ENCODE measurements around the gene HM13.
A peak's percentile ranks its signal among the peaks of the same experiment; 100 is the strongest.

The HM13 gene

GRCh38 chr20:31473331-31474096 is 40.7 kb upstream of the HM13 start:
- no peak overlapping the region for H2AFZ ChIP-seq (ENCODE audit: low read depth, low read length)
- H3K27me3 ChIP-seq (ENCODE audit: control insufficient read depth in 1 of 2, insufficient read depth in 1 of 2, low read length in 2 of 2), result peaks cover 10 to 16% of the 10 kb centered on the region in 2 experiments
- H4K8ac ChIP-seq (ENCODE audit: low read length), result no peak overlapping the region
- no peak overlapping the region for H2BK15ac ChIP-seq (ENCODE audit: low read depth, poor library complexity, severe bottlenecking)
- H3K4me1 ChIP-seq (ENCODE audit: control insufficient read depth, insufficient read depth, low read depth, low read length), result no peaks in the 10 kb centered on the region
- no peak overlapping the region for H3K14ac ChIP-seq (ENCODE audit: low read length in 2 of 2)
- no peak overlapping the region for H3K4ac ChIP-seq (ENCODE audit: low read depth in 1 of 2, low read length in 2 of 2)
- no peak overlapping the region for H3K23ac ChIP-seq (ENCODE audit: low read length in 2 of 2)
- no peak overlapping the region for H2BK12ac ChIP-seq (ENCODE audit: low read length in 2 of 2)
- H3K18ac ChIP-seq (ENCODE audit: low read depth in 1 of 2, low read length in 2 of 2), result no peak overlapping the region
- no peak overlapping the region for H3K4me3 ChIP-seq (ENCODE audit: insufficient read depth in 1 of 2, low read depth in 1 of 2, low read length in 2 of 2)
- H2BK120ac ChIP-seq (ENCODE audit: low read depth, low read length), result no peak overlapping the region
- H2BK5ac ChIP-seq (ENCODE audit: low read depth, low read length, poor library complexity, severe bottlenecking), result no peak overlapping the region
- H3K36me3 ChIP-seq (ENCODE audit: control insufficient read depth in 1 of 2, insufficient read depth in 2 of 2, low read depth in 1 of 2, low read length in 2 of 2), result no peaks in the 10 kb centered on the region
- H3K9me3 ChIP-seq (ENCODE audit: control insufficient read depth, low read length), result no peaks in the 10 kb centered on the region
- WGBS, result 67% methylated on average over 5 of the region's 5 CpGs
- H3K4me2 ChIP-seq (ENCODE audit: low read length, poor library complexity, severe bottlenecking), result no peak overlapping the region
- H2AK5ac ChIP-seq (ENCODE audit: low read length, severe bottlenecking), result no peak overlapping the region
- H4K91ac ChIP-seq (ENCODE audit: low read length), result no peak overlapping the region
- H3K9ac ChIP-seq (ENCODE audit: low read length), result no peak overlapping the region
- DNase-seq, result no peak
- H3K79me1 ChIP-seq (replicated peaks; ENCODE audit: low read length, poor library complexity, severe bottlenecking), result no peaks in the 10 kb centered on the region
- H3K27ac ChIP-seq (ENCODE audit: low read length, poor library complexity, severe bottlenecking), result no peak overlapping the region

- no peak overlapping the region for H2AK5ac ChIP-seq (ENCODE audit: low read length, severe bottlenecking)
- no peak overlapping the region for H3K4ac ChIP-seq (ENCODE audit: low read depth in 1 of 2, low read length in 2 of 2)
- H2BK15ac ChIP-seq (ENCODE audit: low read depth, poor library complexity, severe bottlenecking), result no peak overlapping the region
- H3K9me3 ChIP-seq (ENCODE audit: control insufficient read depth, low read length), result no peaks in the 10 kb centered on the region
- no peak overlapping the region for H3K14ac ChIP-seq (ENCODE audit: low read length in 2 of 2)
- H4K8ac ChIP-seq (ENCODE audit: low read length), result no peak overlapping the region
- H3K27ac ChIP-seq (ENCODE audit: low read length, poor library complexity, severe bottlenecking), result no peak overlapping the region
- no peak overlapping the region for H3K18ac ChIP-seq (ENCODE audit: low read depth in 1 of 2, low read length in 2 of 2)
- no peak overlapping the region for H2BK5ac ChIP-seq (ENCODE audit: low read depth, low read length, poor library complexity, severe bottlenecking)
- DNase-seq, result no peak
- H2AFZ ChIP-seq (ENCODE audit: low read depth, low read length), result no peak overlapping the region
- no peak overlapping the region for H3K23ac ChIP-seq (ENCODE audit: low read length in 2 of 2)
- H4K91ac ChIP-seq (ENCODE audit: low read length), result no peak overlapping the region
- H2BK12ac ChIP-seq (ENCODE audit: low read length in 2 of 2), result no peak overlapping the region
- no peaks in the 10 kb centered on the region for H3K4me1 ChIP-seq (ENCODE audit: control insufficient read depth, insufficient read depth, low read depth, low read length)
- no peak overlapping the region for H3K9ac ChIP-seq (ENCODE audit: low read length)
- H3K4me3 ChIP-seq (ENCODE audit: insufficient read depth in 1 of 2, low read depth in 1 of 2, low read length in 2 of 2), result no peak overlapping the region
- WGBS, result 54% methylated on average over 2 of the region's 2 CpGs
- no peak overlapping the region for H2BK120ac ChIP-seq (ENCODE audit: low read depth, low read length)
- H3K79me1 ChIP-seq (replicated peaks; ENCODE audit: low read length, poor library complexity, severe bottlenecking), result no peaks in the 10 kb centered on the region
- peaks cover 10 to 16% of the 10 kb centered on the region in 2 experiments for H3K27me3 ChIP-seq (ENCODE audit: control insufficient read depth in 1 of 2, insufficient read depth in 1 of 2, low read length in 2 of 2)
- no peak overlapping the region for H3K4me2 ChIP-seq (ENCODE audit: low read length, poor library complexity, severe bottlenecking)
- no peaks in the 10 kb centered on the region for H3K36me3 ChIP-seq (ENCODE audit: control insufficient read depth in 1 of 2, insufficient read depth in 2 of 2, low read depth in 1 of 2, low read length in 2 of 2)
These were observed 40.2 kb upstream of the HM13 start for GRCh38 chr20:31474097-31474436.

- peak within 1 kb of the TSS in 1 of 2 experiments; percentile 29 for H3K14ac ChIP-seq (ENCODE audit: low read length in 2 of 2)
- H3K9me3 ChIP-seq (ENCODE audit: control insufficient read depth, low read length), result no peaks in the 10 kb centered on the region
- no peak within 1 kb of the TSS for H2BK120ac ChIP-seq (ENCODE audit: low read depth, low read length)
- no peak within 1 kb of the TSS for H4K8ac ChIP-seq (ENCODE audit: low read length)
- H3K27me3 ChIP-seq (ENCODE audit: control insufficient read depth in 1 of 2, insufficient read depth in 1 of 2, low read length in 2 of 2), result peaks cover 10 to 16% of the 10 kb centered on the region in 2 experiments
- no peaks in the 10 kb centered on the region for H3K4me1 ChIP-seq (ENCODE audit: control insufficient read depth, insufficient read depth, low read depth, low read length)
- no peak within 1 kb of the TSS for H3K4ac ChIP-seq (ENCODE audit: low read depth in 1 of 2, low read length in 2 of 2)
- no peaks in the 10 kb centered on the region for H3K79me1 ChIP-seq (replicated peaks; ENCODE audit: low read length, poor library complexity, severe bottlenecking)
- H2AK5ac ChIP-seq (ENCODE audit: low read length, severe bottlenecking), result no peak within 1 kb of the TSS
- peak within 1 kb of the TSS; percentile 72 for H3K9ac ChIP-seq (ENCODE audit: low read length)
- DNase-seq, result no peak
- H2BK12ac ChIP-seq (ENCODE audit: low read length in 2 of 2), result no peak within 1 kb of the TSS
- H2BK15ac ChIP-seq (ENCODE audit: low read depth, poor library complexity, severe bottlenecking), result no peak within 1 kb of the TSS
- 68% methylated on average over 33 of the region's 33 CpGs for WGBS
- H3K36me3 ChIP-seq (ENCODE audit: control insufficient read depth in 1 of 2, insufficient read depth in 2 of 2, low read depth in 1 of 2, low read length in 2 of 2), result no peaks in the 10 kb centered on the region
- H2AFZ ChIP-seq (ENCODE audit: low read depth, low read length), result no peak within 1 kb of the TSS
- H3K18ac ChIP-seq (ENCODE audit: low read depth in 1 of 2, low read length in 2 of 2), result no peak within 1 kb of the TSS
- H3K23ac ChIP-seq (ENCODE audit: low read length in 2 of 2), result no peak within 1 kb of the TSS
- H3K4me3 ChIP-seq (ENCODE audit: insufficient read depth in 1 of 2, low read depth in 1 of 2, low read length in 2 of 2), result peak within 1 kb of the TSS in 1 of 2 experiments; percentile 80
- no peak within 1 kb of the TSS for H2BK5ac ChIP-seq (ENCODE audit: low read depth, low read length, poor library complexity, severe bottlenecking)
- no peak within 1 kb of the TSS for H3K4me2 ChIP-seq (ENCODE audit: low read length, poor library complexity, severe bottlenecking)
- no peak within 1 kb of the TSS for H3K27ac ChIP-seq (ENCODE audit: low read length, poor library complexity, severe bottlenecking)
- no peak within 1 kb of the TSS for H4K91ac ChIP-seq (ENCODE audit: low read length)
These were observed 39.3 kb upstream of the HM13 start, which contains the start of the genes DEFB124 and REM1 for GRCh38 chr20:31474758-31475427. TSS of gene DEFB124 (minus strand) at chr20:31475127. CDS start at chr20:31473013, 2,114 bp downstream. TSS of gene REM1 (plus strand) at chr20:31475288. CDS start at chr20:31476446, 1,158 bp downstream.

Measured in mesenchymal stem cell (in vitro differentiated cells and primary cell).